ENCODE measurements around the gene GLT8D2. TPM values are rescaled to one million over a fixed set of nuclear protein-coding genes. Genes with fewer than 3 reads are reported as not detected.

Gene GLT8D2, protein sequence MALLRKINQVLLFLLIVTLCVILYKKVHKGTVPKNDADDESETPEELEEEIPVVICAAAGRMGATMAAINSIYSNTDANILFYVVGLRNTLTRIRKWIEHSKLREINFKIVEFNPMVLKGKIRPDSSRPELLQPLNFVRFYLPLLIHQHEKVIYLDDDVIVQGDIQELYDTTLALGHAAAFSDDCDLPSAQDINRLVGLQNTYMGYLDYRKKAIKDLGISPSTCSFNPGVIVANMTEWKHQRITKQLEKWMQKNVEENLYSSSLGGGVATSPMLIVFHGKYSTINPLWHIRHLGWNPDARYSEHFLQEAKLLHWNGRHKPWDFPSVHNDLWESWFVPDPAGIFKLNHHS
- total RNA-seq (2021): 2.9 and 3.8 TPM in 2 replicates
- long read RNA-seq, transcript GLT8D2-201 (11 exons, 1,880 nt): major isoform, 27 of 41 reads
- long read RNA-seq, partial matches to known transcripts: 7 of 41 reads
- long read RNA-seq, other reads (novel, unspliced or antisense): 7 of 41 reads

DNA sequence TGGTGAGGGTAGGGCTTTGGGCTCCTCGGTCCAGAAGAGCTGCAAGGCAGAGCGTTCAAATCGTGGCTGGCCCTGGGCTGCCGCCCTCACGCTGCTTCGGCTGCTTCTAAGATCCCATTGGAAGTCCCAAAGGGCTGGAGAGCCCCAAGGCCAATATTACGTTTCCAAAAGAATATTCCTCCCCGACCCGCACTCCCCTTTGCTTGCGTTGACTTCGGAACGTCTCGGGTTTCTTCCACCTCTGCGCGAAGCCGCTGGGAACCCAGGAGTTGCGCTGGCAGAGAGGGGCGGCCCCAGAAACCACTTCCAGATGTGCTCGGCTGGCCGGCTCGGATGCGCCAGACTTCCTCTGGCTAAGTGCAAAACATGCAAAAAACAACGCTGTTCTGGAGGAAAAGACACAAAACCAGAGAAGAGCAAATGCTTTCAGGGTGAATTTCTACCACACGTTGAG is at the start of gene GLT8D2:
Gene GLT8D2, minus strand, starts transcription at position 285 of the 454 bp plus-strand sequence. CDS start 30,539 bp downstream, outside the sequence.
- TF ChIP-seq, protein P1, sequence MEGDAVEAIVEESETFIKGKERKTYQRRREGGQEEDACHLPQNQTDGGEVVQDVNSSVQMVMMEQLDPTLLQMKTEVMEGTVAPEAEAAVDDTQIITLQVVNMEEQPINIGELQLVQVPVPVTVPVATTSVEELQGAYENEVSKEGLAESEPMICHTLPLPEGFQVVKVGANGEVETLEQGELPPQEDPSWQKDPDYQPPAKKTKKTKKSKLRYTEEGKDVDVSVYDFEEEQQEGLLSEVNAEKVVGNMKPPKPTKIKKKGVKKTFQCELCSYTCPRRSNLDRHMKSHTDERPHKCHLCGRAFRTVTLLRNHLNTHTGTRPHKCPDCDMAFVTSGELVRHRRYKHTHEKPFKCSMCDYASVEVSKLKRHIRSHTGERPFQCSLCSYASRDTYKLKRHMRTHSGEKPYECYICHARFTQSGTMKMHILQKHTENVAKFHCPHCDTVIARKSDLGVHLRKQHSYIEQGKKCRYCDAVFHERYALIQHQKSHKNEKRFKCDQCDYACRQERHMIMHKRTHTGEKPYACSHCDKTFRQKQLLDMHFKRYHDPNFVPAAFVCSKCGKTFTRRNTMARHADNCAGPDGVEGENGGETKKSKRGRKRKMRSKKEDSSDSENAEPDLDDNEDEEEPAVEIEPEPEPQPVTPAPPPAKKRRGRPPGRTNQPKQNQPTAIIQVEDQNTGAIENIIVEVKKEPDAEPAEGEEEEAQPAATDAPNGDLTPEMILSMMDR (conservative IDR thresholded peaks at IDR 0.05): no peak

More for the DNA sequence above, at the start of gene GLT8D2:
- H3K9ac ChIP-seq (ENCODE audit: extremely low read depth, insufficient read length, low read length): peak within 1 kb of the TSS; percentile 55
- no peaks in the 10 kb centered on the region for H4K20me1 ChIP-seq (ENCODE audit: control insufficient read depth, insufficient read depth, insufficient read length)
- peak within 1 kb of the TSS; percentile 43 for H2AFZ ChIP-seq (ENCODE audit: low read length)
- H4K91ac ChIP-seq (ENCODE audit: insufficient read length, low read depth, low read length): no peak within 1 kb of the TSS
- H2BK12ac ChIP-seq (ENCODE audit: insufficient read length, low read depth, low read length): no peak within 1 kb of the TSS
- Mint-ChIP-seq H3K27ac (peak within 1 kb of the TSS in 1 of 3 experiments; percentile 8; a peak in 1 of 7 replicates), H3K4me3 (peak within 1 kb of the TSS; percentile 70 to 85), H3K4me1 (peaks cover 19 to 23% of the 10 kb centered on the region in 2 experiments), H3K36me3 (ENCODE audit: insufficient read depth in 1 of 3, low read depth in 3 of 3) (no peaks in the 10 kb centered on the region), H3K9me3 (no peaks in the 10 kb centered on the region), H3K27me3 (ENCODE audit: low read depth) (peaks cover 28% of the 10 kb centered on the region)
- H3K18ac ChIP-seq (ENCODE audit: insufficient read length, low read depth, low read length): peak within 1 kb of the TSS; percentile 67
- no peak within 1 kb of the TSS for H2AK5ac ChIP-seq (ENCODE audit: insufficient read length, low read length)
- no CpG with 5 or more reads among the region's 24 CpGs for WGBS (ENCODE audit: extremely low coverage, insufficient read length, low lambda C conversion rate)
- no peak within 1 kb of the TSS for H3K27ac ChIP-seq (ENCODE audit: insufficient read length, low read depth, low read length)
- no peak within 1 kb of the TSS for H4K8ac ChIP-seq (replicated peaks; ENCODE audit: insufficient read length, low read depth, low read length)
- H3K27me3 ChIP-seq (ENCODE audit: insufficient read depth, low read length): 0 out of 2 replicates have a peak, but pooled peaks cover 3% of the 10 kb centered on the region
- H3K79me1 ChIP-seq (ENCODE audit: insufficient read depth, low read depth, low read length, poor library complexity, severe bottlenecking): no peaks in the 10 kb centered on the region
- H2BK120ac ChIP-seq (ENCODE audit: low read depth, low read length, poor library complexity, severe bottlenecking): no peak within 1 kb of the TSS
- no peaks in the 10 kb centered on the region for H3K79me2 ChIP-seq (ENCODE audit: insufficient read depth, low read length)
- no peaks in the 10 kb centered on the region; the same call in 1 of the 2 replicates for H3K4me1 ChIP-seq (ENCODE audit: insufficient read depth, low read length)
- H2BK15ac ChIP-seq (ENCODE audit: low read depth, low read length): no peak within 1 kb of the TSS
- DNase-seq: peak; percentile 86
- H3K4me2 ChIP-seq (ENCODE audit: insufficient read depth, insufficient read length, low read length): peak within 1 kb of the TSS; percentile 93
- no peak within 1 kb of the TSS for H2BK5ac ChIP-seq (ENCODE audit: insufficient read length, low read length)
- H3K9me3 ChIP-seq (ENCODE audit: control insufficient read depth, low read depth, low read length): no peaks in the 10 kb centered on the region
- H3K23me2 ChIP-seq (ENCODE audit: insufficient read length, low read depth, low read length, poor library complexity, severe bottlenecking): peaks cover 8% of the 10 kb centered on the region
- no peak within 1 kb of the TSS for H2BK20ac ChIP-seq (ENCODE audit: low read depth, low read length, poor library complexity, severe bottlenecking)
- no peak within 1 kb of the TSS for H3K56ac ChIP-seq (ENCODE audit: insufficient read length, low read depth, low read length)
- no peak within 1 kb of the TSS for H4K5ac ChIP-seq (ENCODE audit: insufficient read length, low read depth, low read length)
- H3K4ac ChIP-seq (ENCODE audit: low read depth, low read length): no peak within 1 kb of the TSS
- no peak within 1 kb of the TSS for H3T11ph ChIP-seq (ENCODE audit: low read length)
- no peak within 1 kb of the TSS for H3K23ac ChIP-seq (ENCODE audit: insufficient read length, low read depth, low read length)
- peak within 1 kb of the TSS; percentile 52; the same call in 1 of the 2 replicates for H3K14ac ChIP-seq (ENCODE audit: insufficient read depth, low read length)

Measured in H9 (cell line).